ENCODE data around the gene RECQL.

The RECQL gene

DNA sequence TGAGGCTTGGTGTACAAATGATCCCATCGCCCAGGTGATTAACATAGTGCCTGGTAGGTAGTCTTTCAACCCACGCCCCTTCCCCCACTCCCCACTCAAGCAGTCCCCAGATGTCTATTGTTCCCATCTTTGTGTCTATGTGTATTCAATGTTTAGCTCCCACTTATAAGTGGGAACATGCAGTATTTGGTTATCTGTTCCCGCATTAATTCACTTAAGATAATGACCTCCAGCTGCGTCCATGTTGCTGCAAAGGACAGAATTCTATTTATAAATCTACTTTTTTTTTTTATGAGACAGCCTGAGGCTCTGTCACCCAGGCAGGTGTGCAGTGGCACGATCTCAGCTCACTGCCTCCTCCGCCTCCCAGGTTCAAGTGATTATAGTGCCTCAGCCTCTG is 40.3 kb upstream of the RECQL start:
- DNase-seq (ENCODE audit: extremely low read depth, low read depth): no peak
- TF ChIP-seq, protein P1, sequence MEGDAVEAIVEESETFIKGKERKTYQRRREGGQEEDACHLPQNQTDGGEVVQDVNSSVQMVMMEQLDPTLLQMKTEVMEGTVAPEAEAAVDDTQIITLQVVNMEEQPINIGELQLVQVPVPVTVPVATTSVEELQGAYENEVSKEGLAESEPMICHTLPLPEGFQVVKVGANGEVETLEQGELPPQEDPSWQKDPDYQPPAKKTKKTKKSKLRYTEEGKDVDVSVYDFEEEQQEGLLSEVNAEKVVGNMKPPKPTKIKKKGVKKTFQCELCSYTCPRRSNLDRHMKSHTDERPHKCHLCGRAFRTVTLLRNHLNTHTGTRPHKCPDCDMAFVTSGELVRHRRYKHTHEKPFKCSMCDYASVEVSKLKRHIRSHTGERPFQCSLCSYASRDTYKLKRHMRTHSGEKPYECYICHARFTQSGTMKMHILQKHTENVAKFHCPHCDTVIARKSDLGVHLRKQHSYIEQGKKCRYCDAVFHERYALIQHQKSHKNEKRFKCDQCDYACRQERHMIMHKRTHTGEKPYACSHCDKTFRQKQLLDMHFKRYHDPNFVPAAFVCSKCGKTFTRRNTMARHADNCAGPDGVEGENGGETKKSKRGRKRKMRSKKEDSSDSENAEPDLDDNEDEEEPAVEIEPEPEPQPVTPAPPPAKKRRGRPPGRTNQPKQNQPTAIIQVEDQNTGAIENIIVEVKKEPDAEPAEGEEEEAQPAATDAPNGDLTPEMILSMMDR (IDR thresholded peaks at IDR 0.05; ENCODE audit: low read depth, low read length): no peak

DNA sequence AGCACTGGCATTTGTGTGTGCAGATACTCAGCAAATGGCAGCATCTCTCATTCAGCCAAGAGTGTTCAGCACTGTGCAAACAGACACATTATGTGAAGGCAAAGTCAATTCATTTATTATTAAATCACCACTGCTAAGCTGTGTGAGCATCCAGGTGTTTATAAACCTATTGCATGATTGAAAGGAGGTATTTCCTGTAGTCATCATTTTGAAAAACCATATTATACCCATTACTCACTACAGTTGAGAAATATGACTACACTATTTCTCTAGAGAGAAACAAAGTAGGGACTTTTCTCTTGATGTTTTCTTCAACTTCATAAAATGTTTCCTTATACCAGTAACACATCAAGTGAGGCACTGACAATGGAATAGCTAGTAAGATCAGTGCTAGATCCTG is 38.4 kb upstream of the RECQL start:
- TF ChIP-seq, protein P1 (IDR thresholded peaks at IDR 0.05; ENCODE audit: low read depth, low read length): no peak

DNA sequence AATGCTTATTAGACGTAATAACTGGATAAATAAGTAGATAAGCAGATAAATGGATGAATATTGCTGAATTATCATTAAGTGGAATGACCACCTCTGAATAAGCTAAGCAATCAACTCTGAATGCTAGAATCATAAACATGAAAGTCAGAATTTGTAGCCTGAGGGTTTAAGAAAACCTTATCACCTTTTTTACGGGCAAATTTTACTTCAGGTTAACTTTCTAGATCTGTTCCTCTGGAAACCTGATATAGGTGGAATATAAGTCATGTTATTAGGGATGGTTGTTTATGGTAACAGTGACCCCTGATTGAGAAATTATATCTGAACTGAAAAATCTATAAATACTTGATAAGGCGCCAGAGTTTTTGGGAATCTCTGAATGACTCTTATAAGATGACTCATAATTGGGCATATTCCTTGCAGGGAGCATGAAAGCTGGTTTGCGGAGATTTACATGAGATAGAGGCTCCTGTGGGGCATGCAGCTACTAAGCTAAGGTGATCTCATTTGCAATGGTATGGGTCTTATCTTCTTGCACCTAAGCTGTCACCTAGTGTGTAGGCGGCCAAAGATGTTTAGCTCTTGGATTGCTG is 36.7 kb upstream of the RECQL start:
- DNase-seq (ENCODE audit: extremely low read depth, low read depth): no peak
- TF ChIP-seq, protein P1 (IDR thresholded peaks at IDR 0.05; ENCODE audit: low read depth, low read length): no peak

More for the DNA sequence above, 38.4 kb upstream of the RECQL start:
- no peak for DNase-seq (ENCODE audit: extremely low read depth, low read depth)

DNA sequence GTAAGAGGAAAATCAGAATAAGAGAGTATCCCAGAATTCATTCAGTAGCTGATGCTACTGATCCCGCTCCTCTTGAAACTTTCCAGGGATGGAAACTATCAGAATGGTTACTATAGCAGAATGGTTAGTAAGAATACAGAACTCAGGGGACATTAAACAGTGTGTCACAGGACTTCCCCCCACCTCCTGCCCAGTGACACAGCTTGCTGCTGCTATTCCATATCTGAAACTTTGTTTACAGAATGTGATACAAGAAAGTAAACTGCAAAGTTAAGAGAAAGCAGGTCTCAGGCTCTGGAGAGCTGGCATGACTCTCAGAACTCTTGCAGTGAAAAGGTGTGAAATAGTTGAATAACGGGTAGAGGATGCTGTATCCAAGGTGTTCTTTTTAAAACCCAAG is 28.0 kb upstream of the RECQL start:
- TF ChIP-seq, protein P1 (IDR thresholded peaks at IDR 0.05; ENCODE audit: low read depth, low read length): no peak
- no peak for DNase-seq (ENCODE audit: extremely low read depth, low read depth)

DNA sequence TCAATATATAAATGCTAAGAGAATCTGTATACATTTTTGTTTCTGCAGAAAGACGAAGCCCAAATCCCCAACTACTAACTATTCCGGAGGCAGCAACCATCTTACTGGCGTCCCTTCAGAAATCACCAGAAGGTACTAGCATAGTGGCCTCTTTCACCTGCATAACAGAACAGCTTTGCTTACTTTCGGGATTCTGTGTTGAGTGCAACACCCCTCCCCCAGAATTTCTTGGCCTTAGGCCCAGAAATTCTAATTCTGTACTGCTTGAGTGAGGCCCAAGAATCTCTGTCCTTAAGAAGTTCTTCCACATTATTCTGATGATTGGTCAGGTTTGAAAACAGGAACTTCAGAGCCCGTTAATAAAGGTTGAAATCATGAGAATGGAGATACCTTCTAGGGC is 27.5 kb upstream of the RECQL start:
- TF ChIP-seq, protein P1 (IDR thresholded peaks at IDR 0.05; ENCODE audit: low read depth, low read length): no peak
- DNase-seq (ENCODE audit: extremely low read depth, low read depth): no peak

DNA sequence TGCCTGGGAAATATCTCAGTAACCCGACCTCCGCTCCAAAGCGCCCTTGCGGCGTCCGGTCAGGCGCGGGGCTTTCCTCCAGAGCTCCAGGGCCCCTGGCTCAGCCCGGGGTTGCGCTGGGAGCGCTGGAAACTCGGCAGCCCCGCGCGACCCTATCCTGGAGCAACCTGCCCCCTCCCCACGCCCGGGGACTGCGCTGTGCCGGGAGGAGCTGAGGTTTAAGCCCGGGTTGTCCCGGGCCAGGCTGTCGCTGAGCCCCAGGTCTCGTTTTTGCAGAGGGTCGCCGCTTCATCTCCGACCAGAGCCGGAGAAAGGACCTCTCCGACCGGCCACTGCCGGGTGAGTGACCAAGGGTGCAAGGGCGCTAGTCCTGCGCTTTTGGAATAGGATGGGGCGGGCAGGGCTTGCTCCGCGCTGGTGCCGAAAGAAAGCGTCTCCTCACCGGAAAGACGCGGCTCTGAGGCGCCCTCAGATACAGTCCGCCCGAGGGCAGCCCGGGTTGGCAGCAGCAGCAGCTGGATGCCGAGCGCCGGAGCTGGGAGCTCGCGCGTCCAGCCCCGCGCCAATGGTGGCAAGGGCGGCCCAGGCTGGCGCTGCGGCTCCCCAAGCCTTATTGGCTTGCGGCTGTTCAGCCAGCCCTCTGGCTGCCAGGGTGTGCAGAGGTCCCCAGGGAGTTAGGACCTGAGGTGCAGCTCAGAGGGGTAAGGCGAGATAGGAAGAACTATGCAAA is 26.2 kb upstream of the RECQL start:
- TF ChIP-seq, protein P1 (IDR thresholded peaks at IDR 0.05; ENCODE audit: low read depth, low read length): no peak

DNA sequence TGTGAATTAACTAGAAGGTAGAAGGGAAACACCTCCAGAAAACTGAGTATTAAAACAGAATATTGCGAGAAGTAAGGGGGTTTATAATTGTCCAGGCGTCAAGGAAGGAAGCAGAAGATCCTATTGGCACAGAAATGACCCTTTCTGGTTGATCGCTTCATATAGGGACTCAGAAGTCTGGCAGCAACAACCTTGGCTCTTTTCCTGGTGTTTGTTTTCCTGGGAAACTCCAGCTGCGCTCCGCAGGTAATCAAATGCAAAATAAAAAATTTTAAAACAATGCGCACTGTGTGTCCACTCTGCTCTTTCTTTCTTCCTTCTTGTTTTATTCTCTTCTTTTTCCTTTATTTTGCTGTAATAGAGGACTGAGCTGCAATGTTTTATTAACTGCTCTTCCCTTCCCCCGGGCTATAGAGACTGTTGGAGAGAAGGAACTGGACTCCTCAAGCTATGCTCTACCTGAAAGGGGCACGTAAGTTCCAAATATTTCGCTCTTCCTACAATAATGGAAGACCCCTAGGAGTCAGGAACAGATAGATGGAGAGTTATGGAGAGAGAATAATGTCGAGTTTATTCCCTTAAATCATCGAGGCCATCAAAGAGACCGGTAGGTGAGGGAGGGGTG is 25.4 kb upstream of the RECQL start:
- no peak for DNase-seq (ENCODE audit: extremely low read depth, low read depth)
- TF ChIP-seq, protein P1 (IDR thresholded peaks at IDR 0.05; ENCODE audit: low read depth, low read length): no peak

More for the DNA sequence above, 26.2 kb upstream of the RECQL start:
- no peak for DNase-seq (ENCODE audit: extremely low read depth, low read depth)

All from AG09319 (cell line).